Stimulated activated CD4-positive, alpha-beta T cell treated with anti-CD3 and anti-CD28 coated beads, TNF-alpha, amount 100 ng/mL, for 1 hour (primary cell): ENCODE results near the gene MARCHF2.
"Not testable (repeated sequence)": the region's sequence is repeated elsewhere in the genome, so short reads cannot be mapped to it uniquely, and the experiment has no call there.

ENCODE experiments used
- DNase-seq, 3 donors: peaks; one replicate each; pipeline ENCODE4 v3.0.0-alpha.2; 2020; ENCODE audit warnings: low read depth in 3 of 3, low spot score in 1 of 3

MARCHF2 gene, protein sequence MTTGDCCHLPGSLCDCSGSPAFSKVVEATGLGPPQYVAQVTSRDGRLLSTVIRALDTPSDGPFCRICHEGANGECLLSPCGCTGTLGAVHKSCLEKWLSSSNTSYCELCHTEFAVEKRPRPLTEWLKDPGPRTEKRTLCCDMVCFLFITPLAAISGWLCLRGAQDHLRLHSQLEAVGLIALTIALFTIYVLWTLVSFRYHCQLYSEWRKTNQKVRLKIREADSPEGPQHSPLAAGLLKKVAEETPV

DNA sequence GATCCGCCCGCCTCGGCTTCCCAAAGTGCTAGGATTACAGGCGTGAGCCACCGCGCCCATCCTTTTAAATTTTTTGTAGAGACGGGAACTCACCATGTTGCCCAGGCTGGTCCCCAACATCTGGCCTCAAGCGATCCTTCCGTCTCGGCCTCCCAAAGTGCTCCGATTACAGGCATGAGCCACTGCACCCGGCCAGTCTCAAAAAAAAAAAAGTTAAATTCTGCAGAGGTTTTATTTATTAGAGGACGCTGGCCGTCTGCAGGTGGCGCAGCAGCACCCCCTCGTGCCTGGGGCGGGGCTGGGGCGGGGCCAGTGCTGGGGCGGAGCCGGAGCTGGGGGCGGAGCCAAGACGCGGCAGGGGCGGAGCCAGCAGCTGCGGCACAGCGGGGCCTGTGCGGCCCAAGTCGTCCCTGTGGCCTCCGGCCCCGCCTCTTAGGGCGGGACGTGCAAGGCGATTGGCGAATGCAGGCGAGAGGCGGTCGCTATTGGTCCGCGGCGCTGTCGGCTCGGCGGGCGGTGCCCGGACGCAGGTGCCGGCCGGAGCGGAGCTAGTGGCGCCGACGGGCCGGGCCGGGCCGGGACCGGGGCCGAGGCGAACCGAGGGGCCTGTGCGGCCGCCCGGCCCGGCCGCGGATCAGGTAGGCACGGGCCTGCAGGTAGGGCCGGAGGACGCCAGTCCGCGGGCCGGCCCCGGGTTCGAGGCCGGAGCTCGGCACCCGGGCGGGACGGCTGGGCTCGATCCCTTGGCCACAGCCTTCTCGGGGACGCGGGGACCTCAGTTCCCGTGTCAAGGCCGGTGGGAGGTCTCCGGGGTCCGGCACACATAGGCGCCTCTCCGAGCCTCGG lies at the start of gene MARCHF2:
Gene MARCHF2, plus strand, starts transcription at position 523 of the 846 bp plus-strand sequence. CDS start 8,536 bp downstream, outside the sequence.
- DNase-seq, result peak; percentile 90 to 97 (median 96)

DNA sequence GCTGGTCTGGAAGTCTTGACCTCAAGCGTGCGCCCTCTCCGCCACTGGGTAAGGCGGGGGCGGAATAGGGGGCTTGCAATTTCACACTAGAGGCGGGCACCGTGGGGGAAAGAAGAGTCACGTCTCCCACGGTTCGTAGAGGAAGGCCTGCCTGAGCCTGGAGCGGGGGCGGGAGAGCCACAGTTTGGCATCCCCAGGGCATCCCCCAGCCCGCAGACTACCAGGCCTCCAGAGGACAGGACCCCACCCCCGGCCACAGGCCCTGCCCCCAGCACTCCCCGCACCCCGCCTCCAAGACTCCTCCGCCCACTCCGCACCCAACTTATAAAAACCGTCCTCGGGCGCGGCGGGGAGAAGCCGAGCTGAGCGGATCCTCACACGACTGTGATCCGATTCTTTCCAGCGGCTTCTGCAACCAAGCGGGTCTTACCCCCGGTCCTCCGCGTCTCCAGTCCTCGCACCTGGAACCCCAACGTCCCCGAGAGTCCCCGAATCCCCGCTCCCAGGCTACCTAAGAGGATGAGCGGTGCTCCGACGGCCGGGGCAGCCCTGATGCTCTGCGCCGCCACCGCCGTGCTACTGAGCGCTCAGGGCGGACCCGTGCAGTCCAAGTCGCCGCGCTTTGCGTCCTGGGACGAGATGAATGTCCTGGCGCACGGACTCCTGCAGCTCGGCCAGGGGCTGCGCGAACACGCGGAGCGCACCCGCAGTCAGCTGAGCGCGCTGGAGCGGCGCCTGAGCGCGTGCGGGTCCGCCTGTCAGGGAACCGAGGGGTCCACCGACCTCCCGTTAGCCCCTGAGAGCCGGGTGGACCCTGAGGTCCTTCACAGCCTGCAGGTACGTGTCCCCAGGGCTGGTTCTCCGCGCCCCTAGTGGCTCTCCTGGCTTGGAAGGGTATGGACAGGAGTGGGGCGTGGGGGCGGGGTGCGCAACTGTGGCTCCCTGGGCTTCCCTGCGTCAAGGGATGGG lies 49.0 kb upstream of the MARCHF2 start, which contains the start of gene ANGPTL4:
Gene ANGPTL4, plus strand, starts transcription at position 353 of the 969 bp plus-strand sequence. Its CDS starts 167 bp downstream, at position 520.
- peak in 2 of 3 donors; percentile 11 to 28 for DNase-seq

DNA sequence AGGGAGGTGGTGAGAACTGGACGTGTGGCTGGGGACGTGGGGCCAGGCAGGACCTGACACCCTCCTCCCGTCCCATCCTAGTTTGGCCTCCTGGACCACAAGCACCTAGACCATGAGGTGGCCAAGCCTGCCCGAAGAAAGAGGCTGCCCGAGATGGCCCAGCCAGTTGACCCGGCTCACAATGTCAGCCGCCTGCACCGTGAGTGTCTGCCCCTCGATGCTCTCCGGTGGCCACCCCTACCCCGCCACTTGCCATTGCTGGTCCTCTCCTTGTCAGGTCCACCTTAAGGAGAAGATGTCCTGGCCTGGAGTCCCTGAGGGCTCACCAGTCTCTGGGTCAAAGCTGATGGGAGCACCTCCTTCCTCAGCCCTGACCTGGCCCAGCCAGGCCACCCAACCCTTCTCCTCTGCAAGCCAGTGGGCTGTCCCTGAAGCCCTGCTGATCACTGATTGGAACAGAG lies 47.0 kb upstream of the MARCHF2 start:
- no peak for DNase-seq

DNA sequence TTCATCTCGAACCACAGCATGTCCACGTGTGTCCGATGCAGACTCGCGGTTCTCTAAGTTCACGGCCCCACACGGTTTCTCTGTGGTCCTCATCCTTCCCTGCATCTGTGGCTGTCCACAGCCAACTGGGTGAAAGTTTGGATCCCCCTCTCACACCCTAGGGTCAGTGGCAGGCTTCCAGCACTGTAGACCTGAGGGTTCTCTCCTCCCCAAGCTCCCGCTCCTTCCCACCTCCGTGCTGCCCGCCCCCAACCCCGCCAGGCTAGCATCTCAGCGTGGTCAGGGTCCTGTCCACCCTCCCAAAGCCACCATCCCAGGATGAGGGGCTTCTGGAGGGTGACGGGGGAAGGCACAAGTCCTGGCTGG lies 46.2 kb upstream of the MARCHF2 start:
- DNase-seq, result no peak

DNA sequence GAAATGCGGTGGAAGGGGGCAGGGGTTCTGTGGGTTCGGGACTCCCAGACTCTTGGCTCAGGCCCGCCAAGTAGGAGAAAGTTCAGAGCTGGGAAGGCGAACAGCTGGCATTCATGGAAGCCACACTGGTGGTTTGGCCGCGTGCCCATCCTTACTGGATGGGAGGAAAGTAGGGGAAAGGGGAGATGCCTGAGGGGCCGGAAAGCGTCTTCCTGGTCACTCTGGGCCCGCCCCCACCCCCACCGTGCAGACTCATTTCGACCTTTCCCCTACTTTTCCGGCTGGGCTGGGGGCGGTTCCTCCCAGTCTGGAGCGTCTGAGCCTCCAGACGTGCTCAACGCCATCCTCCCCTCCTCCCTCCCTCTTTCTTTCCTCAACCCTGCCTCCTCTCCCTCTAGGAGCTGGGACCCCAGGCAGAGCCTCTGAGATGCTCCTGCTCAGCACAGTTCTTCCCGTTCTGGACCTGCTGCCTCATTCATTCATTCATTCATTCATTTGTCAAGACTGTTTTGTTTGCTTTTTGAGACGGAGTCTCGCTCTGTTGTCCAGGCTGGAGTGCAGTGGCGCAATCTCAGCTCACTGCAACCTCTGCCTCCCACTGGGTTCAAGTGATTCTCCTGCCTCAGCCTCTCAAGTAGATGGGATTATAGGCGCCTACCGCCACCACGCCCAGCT lies 45.6 kb upstream of the MARCHF2 start:
- DNase-seq, result no peak

DNA sequence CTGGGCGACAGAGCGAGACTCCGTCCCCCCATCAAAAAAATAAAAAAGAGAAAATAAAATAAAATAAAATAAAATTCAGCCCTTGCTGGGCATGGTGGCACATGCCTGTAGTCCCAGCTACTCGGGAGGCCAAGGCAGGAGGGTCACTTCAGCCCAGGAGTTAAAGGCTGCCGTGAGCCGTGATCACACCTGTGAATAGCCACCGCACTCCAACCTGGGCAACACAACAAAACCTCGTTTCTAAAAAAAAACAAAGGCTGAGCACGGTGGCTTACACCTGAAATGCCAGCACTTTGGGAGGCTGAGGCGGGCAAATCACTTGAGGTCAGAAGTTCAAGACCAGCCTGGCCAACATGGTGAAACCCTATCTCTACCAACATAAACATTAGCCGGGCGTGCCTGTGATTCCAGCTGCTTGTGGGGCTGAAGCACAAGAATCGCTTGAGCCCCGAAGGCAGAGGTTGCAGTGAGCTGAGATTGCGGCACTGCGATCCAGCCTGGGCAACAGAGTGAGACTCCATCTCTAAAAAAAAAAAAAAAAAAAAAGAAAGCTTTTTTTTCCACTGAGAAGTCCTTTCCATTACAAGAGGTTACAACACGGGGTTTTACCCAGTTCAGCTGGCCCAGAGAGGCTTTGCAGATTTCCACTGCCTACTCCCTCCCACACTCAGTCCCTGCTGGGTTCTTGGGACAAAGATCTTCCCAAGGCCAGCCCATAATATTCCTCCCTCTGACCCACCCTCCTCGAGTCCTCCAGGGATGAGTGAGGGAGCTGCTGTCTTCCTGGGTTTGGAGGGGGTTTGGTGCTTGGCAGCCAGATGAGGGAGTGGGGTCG lies 42.7 kb upstream of the MARCHF2 start:
- DNase-seq, result no peak

DNA sequence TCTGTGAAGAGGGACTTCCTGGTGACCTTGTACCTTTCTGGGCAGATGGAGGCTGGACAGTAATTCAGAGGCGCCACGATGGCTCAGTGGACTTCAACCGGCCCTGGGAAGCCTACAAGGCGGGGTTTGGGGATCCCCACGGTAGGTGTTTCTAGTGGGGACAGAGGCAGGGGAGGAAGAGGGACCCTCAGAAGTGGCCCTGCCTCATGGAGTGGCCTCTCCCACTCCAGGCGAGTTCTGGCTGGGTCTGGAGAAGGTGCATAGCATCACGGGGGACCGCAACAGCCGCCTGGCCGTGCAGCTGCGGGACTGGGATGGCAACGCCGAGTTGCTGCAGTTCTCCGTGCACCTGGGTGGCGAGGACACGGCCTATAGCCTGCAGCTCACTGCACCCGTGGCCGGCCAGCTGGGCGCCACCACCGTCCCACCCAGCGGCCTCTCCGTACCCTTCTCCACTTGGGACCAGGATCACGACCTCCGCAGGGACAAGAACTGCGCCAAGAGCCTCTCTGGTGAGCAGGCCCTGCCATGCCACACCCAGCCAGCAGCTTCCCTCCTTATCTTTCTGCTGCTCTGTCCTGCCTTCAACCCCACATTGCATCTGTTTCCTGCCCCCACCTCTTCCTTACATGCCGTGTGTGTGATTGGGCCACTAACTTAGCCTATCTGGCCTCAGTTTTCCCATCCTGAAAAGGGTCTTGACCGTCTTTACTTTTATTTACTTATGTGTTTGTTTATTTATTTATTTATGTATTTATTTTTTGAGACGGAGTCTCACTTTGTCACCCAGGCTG lies 41.9 kb upstream of the MARCHF2 start:
- DNase-seq, result no peak

DNA sequence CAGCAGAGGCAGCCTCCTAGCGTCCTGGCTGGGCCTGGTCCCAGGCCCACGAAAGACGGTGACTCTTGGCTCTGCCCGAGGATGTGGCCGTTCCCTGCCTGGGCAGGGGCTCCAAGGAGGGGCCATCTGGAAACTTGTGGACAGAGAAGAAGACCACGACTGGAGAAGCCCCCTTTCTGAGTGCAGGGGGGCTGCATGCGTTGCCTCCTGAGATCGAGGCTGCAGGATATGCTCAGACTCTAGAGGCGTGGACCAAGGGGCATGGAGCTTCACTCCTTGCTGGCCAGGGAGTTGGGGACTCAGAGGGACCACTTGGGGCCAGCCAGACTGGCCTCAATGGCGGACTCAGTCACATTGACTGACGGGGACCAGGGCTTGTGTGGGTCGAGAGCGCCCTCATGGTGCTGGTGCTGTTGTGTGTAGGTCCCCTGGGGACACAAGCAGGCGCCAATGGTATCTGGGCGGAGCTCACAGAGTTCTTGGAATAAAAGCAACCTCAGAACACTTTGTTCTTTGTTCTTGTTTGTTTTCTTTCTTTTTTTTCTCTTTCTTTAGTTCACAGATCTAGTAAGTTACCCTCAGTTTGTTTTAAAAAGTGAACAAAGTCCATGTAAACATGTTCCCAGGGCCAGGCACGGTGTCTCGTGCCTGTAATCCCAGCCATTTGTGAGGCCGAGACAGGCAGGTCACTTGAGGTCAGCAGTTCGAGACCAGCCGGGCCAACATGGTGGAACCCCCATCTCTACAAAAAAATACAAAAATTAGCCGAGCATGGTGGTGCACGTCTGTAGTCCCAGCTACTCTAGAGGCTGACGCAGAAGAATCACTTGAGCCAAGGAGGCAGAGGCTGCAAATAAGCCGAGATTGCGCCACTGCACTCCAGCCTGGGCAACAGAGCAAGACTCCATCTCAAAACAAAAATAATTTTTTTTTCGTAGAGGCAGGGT lies 39.0 kb upstream of the MARCHF2 start:
- no peak for DNase-seq

DNA sequence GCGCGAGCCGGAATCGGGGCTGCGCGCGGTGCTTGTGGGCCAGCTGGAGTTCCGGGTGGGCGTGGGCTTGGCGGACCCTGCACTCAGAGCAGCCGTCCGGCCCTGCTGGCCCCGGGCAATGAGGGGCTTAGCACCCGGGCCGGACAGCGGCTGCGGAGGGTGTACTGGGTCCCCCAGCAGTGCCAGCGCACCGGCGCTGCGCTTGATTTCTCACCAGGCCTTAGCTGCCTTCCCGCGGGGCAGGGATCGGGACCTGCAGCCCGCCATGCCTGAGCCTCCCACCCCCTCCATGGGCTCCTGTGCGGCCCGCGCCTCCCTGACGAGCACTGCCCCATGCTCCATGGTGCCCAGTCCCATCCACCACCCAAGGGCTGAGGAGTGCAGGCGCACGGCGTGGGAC lies 37.3 kb upstream of the MARCHF2 start:
- DNase-seq, result not testable (repeated sequence)

DNA sequence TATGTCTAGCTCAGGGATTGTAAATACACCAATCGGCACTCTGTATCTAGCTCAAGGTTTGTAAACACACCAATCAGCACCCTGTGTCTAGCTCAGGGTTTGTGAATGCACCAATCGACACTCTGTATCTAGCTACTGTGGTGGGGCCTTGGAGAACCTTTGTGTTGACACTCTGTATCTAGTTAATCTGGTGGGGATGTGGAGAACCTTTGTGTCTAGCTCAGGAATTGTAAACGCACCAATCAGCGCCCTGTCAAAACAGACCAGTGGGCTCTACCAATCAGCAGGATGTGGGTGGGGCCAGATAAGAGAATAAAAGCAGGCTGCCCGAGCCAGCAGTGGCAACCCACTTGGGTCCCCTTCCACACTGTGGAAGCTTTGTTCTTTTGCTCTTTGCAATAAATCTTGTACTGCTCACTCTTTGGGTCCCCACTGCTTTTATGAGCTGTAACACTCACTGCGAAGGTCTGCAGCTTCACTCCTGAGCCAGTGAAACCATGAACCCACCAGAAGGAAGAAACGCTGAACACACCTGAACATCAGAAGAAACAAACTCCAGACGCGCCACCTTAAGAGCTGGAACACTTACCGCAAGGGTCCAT lies 36.6 kb upstream of the MARCHF2 start:
- not testable (repeated sequence) for DNase-seq

DNA sequence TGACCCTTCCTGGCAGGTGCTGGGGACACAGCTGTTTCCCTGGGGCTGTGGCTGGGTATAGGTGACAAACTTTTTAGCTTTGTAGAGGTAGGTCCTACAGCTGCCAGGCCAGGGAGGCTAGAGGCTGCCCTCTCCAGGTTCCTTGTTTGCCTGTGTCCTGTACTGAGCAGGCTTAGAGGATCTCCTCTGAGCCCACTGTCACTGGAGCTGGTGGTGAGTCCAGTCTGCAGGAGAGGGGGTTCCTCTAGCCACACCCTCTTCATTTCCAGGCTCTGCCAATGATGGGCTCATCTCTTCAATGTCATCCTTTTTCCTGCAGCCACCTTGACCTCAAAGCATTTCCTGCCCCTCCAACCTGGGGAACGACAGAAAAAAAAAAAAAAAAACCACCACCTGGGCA lies 35.5 kb upstream of the MARCHF2 start:
- no peak for DNase-seq

DNA sequence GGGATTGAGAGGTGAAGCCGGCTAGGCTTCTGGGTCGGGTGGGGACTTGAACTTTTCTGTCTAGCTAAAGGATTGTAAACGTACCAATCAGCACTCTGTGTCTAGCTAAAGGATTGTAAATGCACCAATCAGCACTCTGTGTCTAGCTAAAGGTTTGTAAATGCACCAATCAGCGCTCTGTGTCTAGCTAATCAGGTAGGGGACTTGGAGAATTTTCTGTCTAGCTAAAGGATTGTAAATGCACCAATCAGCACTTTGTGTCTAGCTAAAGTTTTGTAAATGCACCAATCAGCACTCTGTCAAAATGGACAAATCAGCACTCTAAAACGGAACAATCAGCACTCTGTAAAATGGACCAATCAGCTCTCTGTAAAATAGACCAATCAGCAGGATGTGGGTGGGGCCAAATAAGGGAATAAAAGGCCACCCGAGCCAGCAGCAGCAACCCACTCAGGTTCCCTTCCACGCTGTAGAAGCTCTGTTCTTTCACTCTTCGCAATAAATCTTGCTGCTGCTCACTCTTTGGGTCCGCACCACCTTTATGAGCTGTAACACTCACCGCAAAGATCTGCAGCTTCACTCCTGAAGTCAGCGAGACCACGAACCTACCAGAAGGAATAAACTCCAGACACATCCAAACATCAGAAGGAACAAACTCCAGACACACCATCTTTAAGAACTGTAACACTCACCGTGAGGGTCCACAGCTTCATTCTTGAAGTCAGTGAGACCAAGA lies 33.8 kb upstream of the MARCHF2 start:
- not testable (repeated sequence) for DNase-seq

DNA sequence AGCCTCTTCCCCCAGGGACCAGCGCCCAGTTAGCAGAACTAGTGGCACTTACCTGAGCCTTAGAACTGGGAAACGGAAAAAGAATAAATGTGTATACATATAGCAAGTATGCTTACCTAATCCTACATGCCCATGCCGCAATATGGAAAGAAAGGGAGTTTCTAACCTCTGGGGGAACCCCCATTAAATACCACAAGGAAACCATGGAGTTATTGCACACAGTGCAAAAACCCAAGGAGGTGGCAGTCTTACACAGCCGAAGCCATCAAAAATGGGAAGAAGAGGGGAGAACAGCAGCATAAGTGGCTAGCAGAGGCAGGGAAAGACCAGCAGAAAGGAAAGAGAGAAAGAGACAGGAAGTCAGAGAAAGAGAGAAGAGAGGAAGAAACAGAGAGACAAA lies 28.5 kb upstream of the MARCHF2 start:
- DNase-seq, result not testable (repeated sequence)

DNA sequence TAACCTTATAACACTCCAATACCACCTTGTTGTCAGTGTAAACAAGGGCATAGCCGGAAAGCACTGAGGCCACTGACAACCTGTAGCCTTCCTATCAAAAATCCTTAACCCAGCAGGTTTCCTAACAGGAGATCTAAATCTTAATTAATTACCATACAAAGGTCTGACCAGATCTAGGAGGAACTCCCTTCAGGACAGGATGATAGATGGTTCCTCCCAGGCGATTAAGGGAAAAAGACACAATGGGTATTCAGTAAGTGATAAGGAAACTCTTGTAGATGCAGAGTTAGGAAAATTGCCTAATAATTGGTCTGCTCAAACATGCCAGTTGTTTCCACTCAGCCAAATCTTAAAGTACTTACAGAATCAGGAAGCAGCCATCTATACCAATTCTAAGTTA lies 28.0 kb upstream of the MARCHF2 start:
- not testable (repeated sequence) for DNase-seq

DNA sequence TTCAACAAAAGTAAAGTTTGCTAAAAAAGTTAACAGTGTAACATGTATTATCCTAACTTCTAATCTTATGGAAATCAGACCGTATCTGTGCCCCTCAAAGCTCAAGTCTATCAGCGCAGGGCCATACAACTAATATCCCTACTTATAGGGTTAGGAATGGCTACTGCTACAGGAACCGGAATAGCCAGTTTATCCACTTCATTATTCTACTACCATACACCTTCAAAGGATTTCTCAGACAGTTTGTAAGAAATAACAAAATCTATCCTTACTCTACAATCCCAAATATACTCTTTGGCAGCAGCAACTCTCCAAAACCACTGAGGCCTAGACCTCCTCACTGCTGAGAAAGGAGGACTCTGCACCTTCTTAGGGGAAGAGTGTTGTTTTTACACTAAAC lies 27.5 kb upstream of the MARCHF2 start:
- not testable (repeated sequence) for DNase-seq

DNA sequence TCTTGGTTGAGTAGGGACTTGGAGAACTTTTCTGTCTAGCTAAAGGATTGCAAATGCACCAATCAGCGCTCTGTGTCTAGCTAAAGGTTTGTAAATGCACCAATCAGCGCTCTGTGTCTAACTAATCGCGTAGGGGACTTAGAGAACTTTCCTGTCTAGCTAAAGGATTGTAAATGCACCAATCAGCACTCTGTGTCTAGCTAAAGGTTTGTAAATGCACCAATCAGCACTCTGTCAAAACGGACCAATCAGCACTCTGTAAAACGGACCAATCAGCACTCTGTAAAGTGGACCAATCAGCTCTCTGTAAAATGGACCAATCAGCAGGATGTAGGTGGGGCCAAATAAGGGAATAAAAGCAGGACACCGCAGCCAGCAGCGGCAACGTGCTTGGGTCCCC lies 26.7 kb upstream of the MARCHF2 start:
- DNase-seq, result not testable (repeated sequence)

DNA sequence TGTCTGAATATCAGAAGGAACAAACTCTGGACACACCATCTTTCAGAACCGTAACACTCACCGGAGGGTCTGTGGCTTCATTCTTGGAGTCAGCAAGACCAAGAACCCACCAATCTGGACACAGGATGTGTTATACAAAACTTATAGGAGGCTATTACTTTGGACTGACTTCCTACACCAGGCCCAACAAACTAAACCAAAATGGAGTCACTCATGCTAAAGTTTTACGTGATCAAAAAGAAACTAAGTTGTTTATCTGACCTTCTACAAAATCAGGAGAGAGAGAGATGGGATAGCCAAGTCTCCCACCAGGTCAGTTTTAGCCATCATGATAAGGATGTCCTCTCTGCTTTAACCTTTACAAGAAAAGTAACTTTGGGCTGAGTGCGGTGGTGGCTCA lies 26.1 kb upstream of the MARCHF2 start:
- no peak for DNase-seq
